A673 (cell line): ENCODE measurements around the gene GMDS. TPM values are rescaled to one million over a fixed set of nuclear protein-coding genes. Genes with fewer than 3 reads are reported as not detected.

Experiments used
- BruUV-seq: library from RNA; stranded (reverse); fragments of 400-500 nt; replicated peaks from 2 replicates; lab custom pipeline; 2021; lab: Mats Ljungman, UMichigan
- CTCF ChIA-PET: fragments of 300-600 bp; sonication (Branson Sonifier 250); formaldehyde crosslinking; loops from one replicate; lab custom pipeline; 2022; ENCODE audit warnings: antibody characterized with exemption; lab: Charles Lee
- POLR2A ChIA-PET: fragments of 300-600 bp; sonication (Branson Sonifier 250); formaldehyde crosslinking; loops from one replicate; lab custom pipeline; 2022; ENCODE audit warnings: antibody characterized with exemption; ENCODE audit not compliant: low non-redundant PET; lab: Charles Lee
- DNase-seq: peaks from one replicate; pipeline ENCODE4 v3.0.0-alpha.2; 2015; ENCODE audit warnings: low spot score
- H3K27ac ChIP-seq: fragments of 200-600 bp; sonication (generic); 2 replicates; pipeline ENCODE4 v1.5.1; 2016; ENCODE audit warnings: mixed run types, low read depth, mild to moderate bottlenecking, mixed read lengths, antibody characterized with exemption, low read length; ENCODE audit not compliant: poor library complexity, severe bottlenecking
- H3K27me3 ChIP-seq: fragments of 200-600 bp; sonication (generic); replicated peaks from 2 replicates; pipeline ENCODE4 v1.6.1; 2017; ENCODE audit warnings: mixed run types, low read depth, mild to moderate bottlenecking, mixed read lengths, antibody characterized with exemption, low read length; ENCODE audit not compliant: insufficient read depth, poor library complexity
- H3K36me3 ChIP-seq: fragments of 200-600 bp; sonication (generic); 2 replicates; pipeline ENCODE4 v1.6.1; 2016; ENCODE audit warnings: mixed run types, mild to moderate bottlenecking, mixed read lengths, antibody characterized with exemption, low read length; ENCODE audit not compliant: insufficient read depth, poor library complexity, severe bottlenecking
- H3K4me1 ChIP-seq: fragments of 200-600 bp; sonication (generic); 2 replicates; pipeline ENCODE4 v1.6.1; 2017; ENCODE audit warnings: mixed run types, mild to moderate bottlenecking, mixed read lengths, antibody characterized with exemption, low read length; ENCODE audit not compliant: insufficient read depth, poor library complexity, severe bottlenecking
- H3K4me3 ChIP-seq: fragments of 200-600 bp; sonication (generic); 2 replicates; pipeline ENCODE4 v1.5.1; 2016; ENCODE audit warnings: low read depth, mixed run types, mild to moderate bottlenecking, mixed read lengths, low read length; ENCODE audit not compliant: poor library complexity, severe bottlenecking
- H3K9me3 ChIP-seq: fragments of 200-600 bp; sonication (generic); 2 replicates; pipeline ENCODE4 v1.6.1; 2016; ENCODE audit warnings: mixed run types, low read depth, mild to moderate bottlenecking, mixed read lengths, antibody characterized with exemption, low read length; ENCODE audit not compliant: poor library complexity, severe bottlenecking
- EZH2 ChIP-seq: fragments of 200-600 bp; sonication (generic); IDR thresholded peaks from 2 replicates; pipeline ENCODE4 v1.6.1; 2017; ENCODE audit warnings: borderline replicate concordance, low read depth, mild to moderate bottlenecking, mixed read lengths, antibody characterized with exemption, low read length; ENCODE audit not compliant: poor library complexity, severe bottlenecking
- intact Hi-C: fragments of 100-400 bp; cut with micrococcal nuclease; formaldehyde crosslinking; loops from one replicate; pipeline ENCODE4 v1.10.0; 2022; ENCODE audit not compliant: unreplicated experiment
- total RNA-seq: library from RNA; stranded (reverse); gene quantifications from 2 replicates; pipeline ENCODE4 v1.2.3, GENCODE V29; 2021
- TF ChIP-seq, protein P1 (sequence below): fragments of 300-800, 200-600 bp; sonication (generic); conservative IDR thresholded peaks from 2 replicates; pipeline ENCODE4 v1.5.1; 2017; ENCODE audit warnings: low read depth, mild to moderate bottlenecking, antibody characterized with exemption, low read length, moderate library complexity, mixed read lengths

Gene GMDS
- total RNA-seq, 1 experiment from 2014 or later = 15.2 TPM

GRCh38 chr6:1644516-1645060 is 600.8 kb downstream of the GMDS start:
- Histone ChIP-seq H3K27ac (no peak overlapping the region), H3K36me3 (no peaks in the 10 kb centered on the region), H3K4me1 (no peaks in the 10 kb centered on the region), H3K4me3 (no peak overlapping the region), H3K27me3 (no peaks in the 10 kb centered on the region), H3K9me3 (no peaks in the 10 kb centered on the region)
- DNase-seq = no peak
- BruUV-seq = no TSS peak
- TF ChIP-seq, protein P1, sequence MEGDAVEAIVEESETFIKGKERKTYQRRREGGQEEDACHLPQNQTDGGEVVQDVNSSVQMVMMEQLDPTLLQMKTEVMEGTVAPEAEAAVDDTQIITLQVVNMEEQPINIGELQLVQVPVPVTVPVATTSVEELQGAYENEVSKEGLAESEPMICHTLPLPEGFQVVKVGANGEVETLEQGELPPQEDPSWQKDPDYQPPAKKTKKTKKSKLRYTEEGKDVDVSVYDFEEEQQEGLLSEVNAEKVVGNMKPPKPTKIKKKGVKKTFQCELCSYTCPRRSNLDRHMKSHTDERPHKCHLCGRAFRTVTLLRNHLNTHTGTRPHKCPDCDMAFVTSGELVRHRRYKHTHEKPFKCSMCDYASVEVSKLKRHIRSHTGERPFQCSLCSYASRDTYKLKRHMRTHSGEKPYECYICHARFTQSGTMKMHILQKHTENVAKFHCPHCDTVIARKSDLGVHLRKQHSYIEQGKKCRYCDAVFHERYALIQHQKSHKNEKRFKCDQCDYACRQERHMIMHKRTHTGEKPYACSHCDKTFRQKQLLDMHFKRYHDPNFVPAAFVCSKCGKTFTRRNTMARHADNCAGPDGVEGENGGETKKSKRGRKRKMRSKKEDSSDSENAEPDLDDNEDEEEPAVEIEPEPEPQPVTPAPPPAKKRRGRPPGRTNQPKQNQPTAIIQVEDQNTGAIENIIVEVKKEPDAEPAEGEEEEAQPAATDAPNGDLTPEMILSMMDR = no peak
- TF ChIP-seq EZH2 = no peak
- POLR2A ChIA-PET = no interaction called here
- CTCF ChIA-PET = no interaction called here
- intact Hi-C loops = no loop called here

DNA sequence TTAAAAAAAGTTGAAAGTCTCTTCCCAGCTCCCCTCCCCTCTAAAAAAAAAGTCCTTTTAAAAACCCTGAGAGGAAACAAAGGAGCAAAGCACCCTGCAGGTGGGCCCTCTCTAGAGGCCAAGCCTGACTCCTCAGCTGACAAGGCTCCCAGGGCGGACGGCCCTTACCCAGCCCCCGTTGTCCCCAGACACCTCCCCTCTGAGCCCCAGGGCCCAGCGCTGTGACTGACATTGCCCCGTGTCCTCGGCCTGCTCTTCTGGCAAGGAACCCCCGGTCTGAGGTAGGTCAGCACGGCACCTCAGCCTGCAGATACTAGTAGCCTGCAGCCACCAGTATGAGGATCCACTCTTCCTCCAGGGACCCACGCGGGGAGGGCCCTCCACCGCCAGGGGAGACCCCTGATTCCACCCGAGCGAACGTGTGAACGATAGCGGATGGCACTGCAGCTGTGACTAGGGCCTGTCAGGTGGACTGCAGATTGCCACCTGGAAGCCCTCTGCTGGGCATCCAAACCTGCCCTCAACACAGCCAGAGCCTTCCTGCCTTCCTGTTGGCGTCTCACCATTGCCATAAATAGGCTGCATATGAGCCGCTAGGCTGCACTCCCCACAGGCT is 601.5 kb downstream of the GMDS start:
- TF ChIP-seq, protein P1 = no peak
- TF ChIP-seq EZH2 = no peak
- intact Hi-C loops = no loop called here
- CTCF ChIA-PET = no interaction called here

DNA sequence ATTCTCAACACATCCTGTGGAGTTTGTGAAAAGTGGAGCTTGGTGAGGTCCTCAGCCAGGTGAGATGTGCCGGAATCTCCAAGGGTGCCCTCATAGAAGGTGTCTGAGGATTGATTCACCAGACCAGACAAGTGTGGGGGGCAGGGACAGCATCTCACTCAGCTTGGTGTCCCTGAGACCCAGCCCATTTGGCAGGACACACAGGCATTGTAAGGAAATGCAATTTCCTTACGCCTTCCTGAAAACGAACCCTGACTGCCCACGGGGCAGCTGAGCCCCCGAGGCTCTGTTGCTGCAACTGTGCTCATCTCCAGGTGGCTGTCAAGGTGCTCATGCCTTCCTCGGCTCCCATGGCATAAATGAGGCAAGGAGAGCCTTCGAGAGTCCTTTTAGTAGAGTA is 602.3 kb downstream of the GMDS start:
- Histone ChIP-seq H3K36me3 (no peaks in the 10 kb centered on the region), H3K4me3 (no peak overlapping the region), H3K4me1 (no peaks in the 10 kb centered on the region), H3K27ac (no peak overlapping the region), H3K9me3 (no peaks in the 10 kb centered on the region), H3K27me3 (no peaks in the 10 kb centered on the region)
- ChIA-PET POLR2A (no interaction called here), CTCF (no interaction called here)
- no peak for DNase-seq
- intact Hi-C loops = no loop called here
- TF ChIP-seq, protein P1 = no peak
- no peak for TF ChIP-seq EZH2
- no TSS peak for BruUV-seq

More for the DNA sequence above, 601.5 kb downstream of the GMDS start:
- Histone ChIP-seq H3K36me3 (no peaks in the 10 kb centered on the region), H3K4me1 (no peaks in the 10 kb centered on the region), H3K27me3 (no peaks in the 10 kb centered on the region), H3K9me3 (no peaks in the 10 kb centered on the region), H3K4me3 (no peak overlapping the region), H3K27ac (no peak overlapping the region)
- BruUV-seq = no TSS peak
- POLR2A ChIA-PET = no interaction called here
- DNase-seq = no peak
